IMR-90 (cell line): ENCODE results near the gene CAMK4. TPM values are rescaled to one million over a fixed set of nuclear protein-coding genes. Genes with fewer than 3 reads are reported as not detected.

Experiments
- ATAC-seq: fragments of 200-7000 bp; cut with Tn5 transposase; 2 replicates; pipeline ENCODE4 v1.9.1; 2020; ENCODE audit warnings: low read depth, mild to moderate bottlenecking, moderate library complexity
- BruUV-seq: library from RNA; stranded (reverse); fragments of 400-500 nt; replicated peaks from 2 replicates; lab custom pipeline; 2021; lab: Mats Ljungman, UMichigan
- CTCF ChIA-PET: fragments of 300-600 bp; formaldehyde crosslinking; extraction: SDS; loops from one replicate; lab custom pipeline; 2021; ENCODE audit warnings: antibody characterized with exemption; lab: Yijun Ruan, JAX
- POLR2A ChIA-PET: fragments of 300-600 bp; sonication (Branson Sonifier 250); formaldehyde crosslinking; loops from one replicate; lab custom pipeline; 2022; ENCODE audit warnings: antibody characterized with exemption; ENCODE audit not compliant: unreplicated experiment; lab: Charles Lee
- DNase-seq: peaks from one replicate; pipeline ENCODE4 v3.0.0; 2013
- H2AFZ ChIP-seq: replicated peaks from 2 replicates; pipeline ENCODE3; 2013; ENCODE audit warnings: low read length, mild to moderate bottlenecking; ENCODE audit not compliant: poor library complexity
- H2AK5ac ChIP-seq: 2 replicates; pipeline ENCODE4 v1.6.1; 2013; ENCODE audit warnings: low read depth, low read length, inconsistent platforms
- H2AK9ac ChIP-seq: replicated peaks from 2 replicates; pipeline ENCODE3; 2013; ENCODE audit warnings: mild to moderate bottlenecking, low read depth, low read length, moderate library complexity; ENCODE audit not compliant: poor library complexity
- H2BK120ac ChIP-seq: 2 replicates; pipeline ENCODE4 v1.6.1; 2013; ENCODE audit warnings: low read depth, low read length, inconsistent platforms
- H2BK15ac ChIP-seq: 3 replicates; pipeline ENCODE4 v1.6.1; 2013; ENCODE audit warnings: low read depth, low read length, inconsistent platforms
- H2BK20ac ChIP-seq: 2 replicates; pipeline ENCODE4 v1.6.1; 2013; ENCODE audit warnings: low read depth, mild to moderate bottlenecking, inconsistent platforms, low read length, moderate library complexity
- H2BK5ac ChIP-seq: 2 replicates; pipeline ENCODE4 v1.6.1; 2013; ENCODE audit warnings: mild to moderate bottlenecking, low read depth, low read length, inconsistent platforms; ENCODE audit not compliant: poor library complexity, severe bottlenecking
- H3K14ac ChIP-seq: replicated peaks from 2 replicates; pipeline ENCODE4 v1.6.1; 2013; ENCODE audit warnings: low read depth, low read length, inconsistent platforms
- H3K18ac ChIP-seq: 2 replicates; pipeline ENCODE4 v1.6.1; 2013; ENCODE audit warnings: low read depth, low read length, control low read depth
- H3K23ac ChIP-seq: 2 replicates; pipeline ENCODE4 v1.6.1; 2013; ENCODE audit warnings: low read depth, low read length, inconsistent platforms
- H3K27ac ChIP-seq: 2 replicates; pipeline ENCODE4 v1.5.1; 2013; ENCODE audit warnings: mild to moderate bottlenecking, control low read depth, low read length; ENCODE audit not compliant: insufficient read depth
- H3K27me3 ChIP-seq: 2 replicates; pipeline ENCODE4 v1.6.1; 2013; ENCODE audit warnings: low read length; ENCODE audit not compliant: control insufficient read depth, insufficient read depth
- H3K36me3 ChIP-seq: 2 replicates; pipeline ENCODE4 v1.6.1; 2013; ENCODE audit warnings: low read length, mixed read lengths; ENCODE audit not compliant: control insufficient read depth, insufficient read depth
- H3K4ac ChIP-seq: 2 replicates; pipeline ENCODE4 v1.6.1; 2013; ENCODE audit warnings: low read depth, low read length, inconsistent platforms
- H3K4me1 ChIP-seq: 2 replicates; pipeline ENCODE4 v1.6.1; 2013; ENCODE audit warnings: low read length, mixed read lengths; ENCODE audit not compliant: control insufficient read depth, insufficient read depth
- H3K4me2 ChIP-seq: 2 replicates; pipeline ENCODE4 v1.6.1; 2013; ENCODE audit warnings: low read depth, mild to moderate bottlenecking, control low read depth, low read length, moderate library complexity
- H3K4me3 ChIP-seq: 2 replicates; pipeline ENCODE4 v1.5.1; 2013; ENCODE audit warnings: low read depth, mild to moderate bottlenecking, control low read depth, low read length, moderate library complexity; ENCODE audit not compliant: insufficient read depth
- H3K56ac ChIP-seq: 2 replicates; pipeline ENCODE4 v1.6.1; 2013; ENCODE audit warnings: low read length, inconsistent platforms; ENCODE audit not compliant: insufficient read depth; ENCODE audit errors: extremely low read depth
- H3K79me1 ChIP-seq, 2 experiments: 2 replicates each; pipeline ENCODE4 v1.6.1; 2013; ENCODE audit warnings: low read length in 2 of 2, inconsistent platforms in 1 of 2, low read depth in 1 of 2
- H3K9ac ChIP-seq: 2 replicates; pipeline ENCODE4 v1.6.1; 2013; ENCODE audit warnings: low read depth, low read length, control low read depth
- H3K9me1 ChIP-seq: 2 replicates; pipeline ENCODE4 v1.6.1; 2013; ENCODE audit warnings: low read length, inconsistent platforms; ENCODE audit not compliant: insufficient read depth
- H3K9me3 ChIP-seq: 2 replicates; pipeline ENCODE4 v1.6.1; 2013; ENCODE audit warnings: low read length; ENCODE audit not compliant: control insufficient read depth, insufficient read depth
- H4K20me1 ChIP-seq: 2 replicates; pipeline ENCODE4 v1.6.1; 2013; ENCODE audit warnings: low read length, inconsistent platforms; ENCODE audit not compliant: insufficient read depth
- H4K5ac ChIP-seq: 2 replicates; pipeline ENCODE4 v1.6.1; 2013; ENCODE audit warnings: mild to moderate bottlenecking, low read depth, low read length, control low read depth
- H4K8ac ChIP-seq, 2 experiments: 2 replicates each; pipeline ENCODE4 v1.6.1; 2013; ENCODE audit warnings: low read depth in 2 of 2, low read length in 2 of 2, control low read depth in 1 of 2, inconsistent platforms in 1 of 2
- H4K91ac ChIP-seq: 2 replicates; pipeline ENCODE4 v1.6.1; 2013; ENCODE audit warnings: low read depth, low read length, inconsistent platforms; ENCODE audit not compliant: insufficient read depth
- BHLHE40 ChIP-seq: fragments of 150-350 bp; IDR thresholded peaks from 2 replicates; pipeline ENCODE4 v1.6.1; 2016; ENCODE audit warnings: mild to moderate bottlenecking, low read depth, low read length
- CEBPB ChIP-seq: IDR thresholded peaks from 2 replicates; pipeline ENCODE4 v1.6.1; 2012; ENCODE audit warnings: low read depth, low read length, improper control_type of control experiment
- CHD1 ChIP-seq: IDR thresholded peaks from 2 replicates; pipeline ENCODE4 v1.6.1; 2012; ENCODE audit warnings: low read depth, low read length, improper control_type of control experiment
- ELK1 ChIP-seq: fragments of 150-350 bp; IDR thresholded peaks from 2 replicates; pipeline ENCODE4 v1.6.1; 2016; ENCODE audit warnings: low read depth, mild to moderate bottlenecking, low read length, moderate library complexity, borderline replicate concordance
- FOS ChIP-seq: fragments of 150-350 bp; IDR thresholded peaks from 2 replicates; pipeline ENCODE4 v1.6.1; 2016; ENCODE audit warnings: low read depth, low read length
- MAFK ChIP-seq: IDR thresholded peaks from 2 replicates; pipeline ENCODE4 v1.6.1; 2012; ENCODE audit warnings: low read depth, low read length, improper control_type of control experiment
- MAZ ChIP-seq: IDR thresholded peaks from 2 replicates; pipeline ENCODE4 v1.6.1; 2012; ENCODE audit warnings: low read depth, mild to moderate bottlenecking, low read length, improper control_type of control experiment, moderate library complexity, borderline replicate concordance
- MXI1 ChIP-seq: IDR thresholded peaks from 2 replicates; pipeline ENCODE4 v1.6.1; 2012; ENCODE audit warnings: low read depth, mild to moderate bottlenecking, low read length, moderate library complexity, borderline replicate concordance
- NFE2L2 ChIP-seq: fragments of 150-350 bp; IDR thresholded peaks from 2 replicates; pipeline ENCODE4 v1.6.1; 2016; ENCODE audit warnings: low read depth, mild to moderate bottlenecking, low read length
- POLR2A ChIP-seq: IDR thresholded peaks from 2 replicates; pipeline ENCODE4 v1.6.1; 2012; ENCODE audit warnings: mild to moderate bottlenecking, low read depth, low read length
- RAD21 ChIP-seq: IDR thresholded peaks from 2 replicates; pipeline ENCODE4 v1.6.1; 2012; ENCODE audit warnings: low read length, improper control_type of control experiment
- RCOR1 ChIP-seq: IDR thresholded peaks from 2 replicates; pipeline ENCODE4 v1.6.1; 2012; ENCODE audit warnings: mild to moderate bottlenecking, low read length, improper control_type of control experiment; ENCODE audit not compliant: insufficient replicate concordance
- RFX5 ChIP-seq: IDR thresholded peaks from 2 replicates; pipeline ENCODE4 v1.8.0; 2012; ENCODE audit warnings: low read depth, mild to moderate bottlenecking, low read length, moderate library complexity
- SMC3 ChIP-seq: fragments of 150-350 bp; IDR thresholded peaks from 2 replicates; pipeline ENCODE4 v1.6.1; 2016; ENCODE audit warnings: low read depth, mild to moderate bottlenecking, antibody characterized with exemption, low read length, moderate library complexity
- WGBS, 2 experiments: methylation state at CpG; one replicate each; pipeline versions ENCODE4 v1.1.5 to v1.1.7; 2013; ENCODE audit warnings: missing lambda C conversion rate in 2 of 2; ENCODE audit not compliant: insufficient read length in 1 of 2; ENCODE audit errors: extremely low coverage in 2 of 2; 5-methylcytosine and 5-hydroxymethylcytosine counted together
- dilution Hi-C: fragments of 300-500 bp; cut with HindIII; formaldehyde crosslinking; loops from one replicate; pipeline ENCODE4 v1.14.3; 2018; ENCODE audit warnings: low sequenced_read_pairs; ENCODE audit not compliant: unreplicated experiment
- in situ Hi-C: fragments of 300-500 bp; cut with MboI; formaldehyde crosslinking; loops from 3 replicates; pipeline ENCODE4 v1.14.3; 2019; ENCODE audit warnings: low sequenced_read_pairs, inconsistent platforms, mixed read lengths
- intact Hi-C: fragments of 100-400 bp; cut with micrococcal nuclease; formaldehyde crosslinking; loops from 2 replicates; pipeline ENCODE4 v1.10.0; 2022
- polyA plus RNA-seq, 3 experiments: library from polyadenylated mRNA; depleted of rRNA; stranded (reverse); fragments of >200 nt; gene quantifications; 2 replicates each; pipeline ENCODE4 v1.2.3, GENCODE V29; 2012; ENCODE audit warnings: low replicate concordance in 1 of 3
- total RNA-seq: library from RNA; depleted of rRNA; stranded (reverse); fragments of >200 nt; gene quantifications from 2 replicates; pipeline ENCODE4 v1.2.3, GENCODE V29; 2012
- TF ChIP-seq, protein P1 (sequence below): conservative IDR thresholded peaks from 2 replicates; pipeline ENCODE4 v1.5.1; 2012; ENCODE audit warnings: mild to moderate bottlenecking, low read depth, low read length, improper control_type of control experiment
- TF ChIP-seq, protein P2 (sequence below): fragments of 150-350 bp; IDR thresholded peaks from 2 replicates; pipeline ENCODE4 v1.6.1; 2017; ENCODE audit warnings: mild to moderate bottlenecking, antibody characterized with exemption, low read length, low read depth

Gene CAMK4
- total and polyA plus RNA-seq, 2 of the 4 experiments (the other 2 are of a cell fraction) = 3.7 to 4.8 TPM

DNA sequence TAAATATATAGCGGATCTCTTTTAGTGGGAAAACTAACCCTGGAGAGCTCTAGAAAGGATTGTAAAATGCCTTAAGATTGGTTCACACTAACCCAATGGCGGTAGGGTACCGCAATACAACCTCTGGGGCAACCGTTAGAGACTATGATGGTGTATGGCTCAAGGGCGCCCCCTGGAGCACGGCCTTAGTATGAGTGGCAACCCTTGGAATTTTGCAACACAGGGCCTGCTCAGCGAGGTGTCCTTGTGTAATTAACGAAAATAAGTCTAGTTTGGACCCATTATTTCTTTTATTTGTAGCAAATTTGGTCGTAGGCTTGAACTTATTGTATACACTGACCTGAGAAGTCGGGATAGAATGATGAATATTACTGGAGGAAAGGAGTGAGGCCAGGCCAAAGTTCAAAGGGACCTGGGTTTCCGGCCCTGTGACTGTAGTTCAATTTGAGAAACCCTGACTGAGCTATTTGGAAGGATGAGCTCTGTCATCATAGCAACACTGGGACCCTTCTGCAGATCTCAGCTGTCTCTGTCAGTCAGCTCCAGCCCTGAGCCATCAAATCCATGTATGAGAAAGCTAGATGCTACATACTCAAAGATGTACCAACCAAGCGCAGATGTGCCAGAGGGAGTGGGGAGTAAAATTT, 54.8 kb downstream of the CAMK4 start:
- Histone ChIP-seq H2AFZ (no peak overlapping the region), H2AK9ac (no peak overlapping the region), H3K27ac (no peak overlapping the region), H4K5ac (no peak overlapping the region), H3K14ac (no peak overlapping the region), H3K9ac (no peak overlapping the region), H4K91ac (no peak overlapping the region), H4K8ac (no peak overlapping the region), H3K27me3 (no peaks in the 10 kb centered on the region), H3K4ac (no peak overlapping the region), H2BK5ac (no peak overlapping the region), H2BK15ac (no peak overlapping the region), H3K79me1 (no peaks in the 10 kb centered on the region), H3K9me1 (no peaks in the 10 kb centered on the region), H3K9me3 (no peaks in the 10 kb centered on the region), H2BK20ac (no peak overlapping the region), H2AK5ac (no peak overlapping the region), H3K23ac (no peak overlapping the region), H3K4me2 (no peak overlapping the region), H3K4me1 (no peaks in the 10 kb centered on the region), H2BK120ac (no peak overlapping the region), H3K36me3 (no peaks in the 10 kb centered on the region), H3K18ac (no peak overlapping the region), H3K56ac (no peak overlapping the region), H3K4me3 (no peak overlapping the region), H4K20me1 (no peaks in the 10 kb centered on the region)
- WGBS, 2 experiments = 36% methylated on average over 3 of the region's 12 CpGs; no CpG with 5 or more reads in 1 of the 2 experiments
- no TSS peak for BruUV-seq
- DNase-seq = no peak
- CTCF ChIA-PET = interaction anchor here (0.6 to 1.3 kb wide), 2 partner anchors 53 to 210 kb away, joined by 3 to 4 read pairs; no protein-coding TSS in a partner anchor
- POLR2A ChIA-PET = no interaction called here
- no peak for TF ChIP-seq CHD1
- TF ChIP-seq, protein P1, sequence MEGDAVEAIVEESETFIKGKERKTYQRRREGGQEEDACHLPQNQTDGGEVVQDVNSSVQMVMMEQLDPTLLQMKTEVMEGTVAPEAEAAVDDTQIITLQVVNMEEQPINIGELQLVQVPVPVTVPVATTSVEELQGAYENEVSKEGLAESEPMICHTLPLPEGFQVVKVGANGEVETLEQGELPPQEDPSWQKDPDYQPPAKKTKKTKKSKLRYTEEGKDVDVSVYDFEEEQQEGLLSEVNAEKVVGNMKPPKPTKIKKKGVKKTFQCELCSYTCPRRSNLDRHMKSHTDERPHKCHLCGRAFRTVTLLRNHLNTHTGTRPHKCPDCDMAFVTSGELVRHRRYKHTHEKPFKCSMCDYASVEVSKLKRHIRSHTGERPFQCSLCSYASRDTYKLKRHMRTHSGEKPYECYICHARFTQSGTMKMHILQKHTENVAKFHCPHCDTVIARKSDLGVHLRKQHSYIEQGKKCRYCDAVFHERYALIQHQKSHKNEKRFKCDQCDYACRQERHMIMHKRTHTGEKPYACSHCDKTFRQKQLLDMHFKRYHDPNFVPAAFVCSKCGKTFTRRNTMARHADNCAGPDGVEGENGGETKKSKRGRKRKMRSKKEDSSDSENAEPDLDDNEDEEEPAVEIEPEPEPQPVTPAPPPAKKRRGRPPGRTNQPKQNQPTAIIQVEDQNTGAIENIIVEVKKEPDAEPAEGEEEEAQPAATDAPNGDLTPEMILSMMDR = peak; percentile 43; the same call in 1 of the 2 replicates
- no peak for TF ChIP-seq NFE2L2
- no peak for TF ChIP-seq MAZ
- peak; percentile 43 for TF ChIP-seq SMC3
- no peak for TF ChIP-seq BHLHE40
- TF ChIP-seq ELK1 = no peak
- TF ChIP-seq, protein P2, sequence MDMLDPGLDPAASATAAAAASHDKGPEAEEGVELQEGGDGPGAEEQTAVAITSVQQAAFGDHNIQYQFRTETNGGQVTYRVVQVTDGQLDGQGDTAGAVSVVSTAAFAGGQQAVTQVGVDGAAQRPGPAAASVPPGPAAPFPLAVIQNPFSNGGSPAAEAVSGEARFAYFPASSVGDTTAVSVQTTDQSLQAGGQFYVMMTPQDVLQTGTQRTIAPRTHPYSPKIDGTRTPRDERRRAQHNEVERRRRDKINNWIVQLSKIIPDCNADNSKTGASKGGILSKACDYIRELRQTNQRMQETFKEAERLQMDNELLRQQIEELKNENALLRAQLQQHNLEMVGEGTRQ = no peak
- no peak for TF ChIP-seq MAFK
- TF ChIP-seq RFX5 = no peak
- peak; percentile 47 for TF ChIP-seq RAD21
- TF ChIP-seq MXI1 = no peak
- TF ChIP-seq CEBPB = no peak
- TF ChIP-seq POLR2A = no peak
- no peak for TF ChIP-seq RCOR1
- TF ChIP-seq FOS = no peak
- dilution Hi-C loops (no loop called here), in situ Hi-C loops (no loop called here), intact Hi-C loops (loop anchor here (1.0 kb wide), 1 partner anchor 121 kb away; no protein-coding TSS in a partner anchor)
- ATAC-seq = peak; percentile 51; the same call in 1 of the 2 replicates
